Measurements from ENCODE around the gene GALM.
A peak's percentile ranks its signal among the peaks of the same experiment; 100 is the strongest.
"Not testable (repeated sequence)": the region's sequence is repeated elsewhere in the genome, so short reads cannot be mapped to it uniquely, and the experiment has no call there.

GALM gene

DNA sequence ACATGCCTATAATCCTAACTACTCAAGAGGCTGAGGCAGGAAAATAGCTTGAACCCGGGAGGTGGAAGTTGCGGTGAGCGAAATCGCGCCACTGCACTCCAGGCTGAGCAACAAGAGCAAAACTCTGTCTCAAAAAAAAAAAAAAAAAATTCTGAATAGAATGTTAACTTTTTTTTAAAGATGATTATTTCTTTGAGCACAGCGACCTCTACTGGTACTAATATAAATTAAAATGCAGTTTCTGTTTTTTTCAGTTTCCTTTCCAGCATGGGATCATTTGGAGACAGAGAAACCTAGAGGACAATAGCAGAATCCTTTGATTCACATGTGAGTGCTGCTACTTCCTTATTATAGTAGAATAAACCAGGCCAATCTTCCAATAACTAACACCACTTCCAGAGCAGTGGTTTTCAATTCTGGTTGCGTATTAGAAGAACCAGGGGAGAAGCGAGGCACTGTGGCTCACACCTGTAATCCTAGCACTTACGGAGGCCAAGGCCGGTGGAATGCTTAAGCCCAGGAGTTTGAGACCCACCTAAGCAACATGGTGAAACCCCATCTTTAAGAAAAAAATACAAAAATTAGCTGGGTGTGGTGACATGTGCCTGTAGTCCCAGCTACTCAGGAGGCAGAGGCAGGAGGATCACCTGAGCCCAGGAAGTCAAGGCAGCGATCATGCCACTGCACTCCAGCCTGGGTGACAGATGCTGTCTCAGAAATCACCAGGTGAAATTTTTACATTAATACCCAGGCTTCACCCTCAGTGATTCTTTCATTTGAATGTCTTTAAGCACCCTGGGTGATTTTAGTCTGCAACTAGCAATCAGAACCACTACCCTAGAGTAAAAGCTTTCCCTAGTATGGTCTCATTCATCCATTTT is 75.2 kb downstream of the GALM start:
- DNase-seq (ENCODE audit: low spot score), result peak; percentile 47

- no peak for DNase-seq (ENCODE audit: low spot score)
Measured at GRCh38 chr2:38742797-38743559, 77.1 kb downstream of the GALM start.

DNA sequence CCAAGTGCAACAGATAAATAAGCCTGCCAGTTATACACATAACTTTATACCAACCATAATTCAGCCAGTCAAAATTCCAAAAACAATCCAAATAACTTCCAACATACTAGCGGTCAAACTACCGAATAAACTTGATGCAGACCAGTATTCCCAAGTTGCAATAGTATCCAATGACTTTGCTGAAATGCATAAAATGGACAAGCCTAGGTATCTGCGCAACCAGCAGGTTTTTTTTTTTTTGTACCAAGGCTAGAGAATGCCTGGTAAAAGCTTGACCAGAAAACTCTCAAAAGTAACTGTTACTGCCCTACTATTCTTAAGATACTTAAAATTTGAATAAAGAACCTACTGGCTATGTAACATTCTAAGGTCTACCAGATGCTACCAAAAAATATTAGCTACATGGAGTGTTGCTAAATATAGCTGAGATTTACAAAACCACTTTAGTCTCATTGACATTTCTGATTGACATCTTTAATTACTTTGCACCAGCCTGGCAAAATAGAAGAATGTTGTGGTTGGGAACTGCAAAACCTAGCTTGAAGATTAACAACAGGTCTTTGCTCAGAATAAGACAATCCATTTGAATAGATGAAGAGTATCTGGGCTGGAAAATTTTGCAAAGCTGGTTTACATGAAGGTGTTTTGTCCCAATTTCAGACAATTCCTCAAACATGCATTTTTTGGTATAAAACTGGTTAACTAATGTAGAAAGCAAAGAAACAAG is 77.9 kb downstream of the GALM start:
- DNase-seq (ENCODE audit: low spot score), result no peak

- no peak for DNase-seq (ENCODE audit: low spot score)
Measured at GRCh38 chr2:38744399-38744780, 78.5 kb downstream of the GALM start.

- no peak for DNase-seq (ENCODE audit: low spot score)
Measured at GRCh38 chr2:38745267-38745666, 79.4 kb downstream of the GALM start.

DNA sequence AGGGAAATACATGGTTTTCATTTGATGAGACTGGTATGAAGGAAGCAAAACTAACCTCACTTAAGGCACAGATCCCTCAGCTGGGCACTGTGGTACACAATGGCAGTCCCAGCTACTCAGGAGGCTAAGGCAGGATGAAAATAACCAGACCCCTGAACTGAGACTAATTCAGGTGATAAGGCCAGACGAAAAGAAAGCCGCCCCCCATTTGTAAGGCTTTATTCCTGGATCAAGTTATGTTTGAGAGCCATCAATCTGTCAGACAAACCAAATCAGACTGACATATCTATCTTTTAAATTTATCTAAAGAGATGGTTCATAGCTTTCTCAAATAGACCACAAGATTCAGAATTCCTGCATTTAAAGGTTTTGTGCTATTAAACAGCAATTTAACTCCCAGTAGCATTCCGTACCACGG is 81.1 kb downstream of the GALM start:
- no peak for DNase-seq (ENCODE audit: low spot score)

GRCh38 chr2:38747819-38748218 is 81.9 kb downstream of the GALM start:
- DNase-seq (ENCODE audit: low spot score), result no peak

DNA sequence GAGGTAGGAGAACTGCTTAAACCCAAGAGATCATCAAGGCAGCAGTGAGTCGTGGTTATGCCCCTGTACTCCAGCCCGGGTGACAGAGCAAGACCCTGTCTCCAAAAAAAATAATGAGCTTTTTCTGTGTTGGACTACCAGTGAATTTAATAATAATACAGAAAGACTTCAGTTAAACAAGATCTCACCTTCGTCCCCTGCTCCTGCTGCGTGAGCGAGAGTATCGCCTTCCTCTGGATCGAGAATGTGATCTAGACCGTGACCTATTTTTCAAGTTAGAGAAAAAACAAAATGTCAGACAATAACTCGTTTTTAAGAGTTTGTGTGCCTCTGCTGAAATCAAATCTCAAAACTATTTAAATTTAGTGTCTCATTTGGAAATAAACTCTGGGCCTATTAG is 82.5 kb downstream of the GALM start:
- DNase-seq (ENCODE audit: low spot score), result no peak

- DNase-seq (ENCODE audit: low spot score), result no peak
Measured at GRCh38 chr2:38748943-38749804, 83.3 kb downstream of the GALM start.

- DNase-seq (ENCODE audit: low spot score), result peak; percentile 62
Measured at GRCh38 chr2:38750011-38750890, 84.3 kb downstream of the GALM start.

- peak; percentile 97 for DNase-seq (ENCODE audit: low spot score)
Measured at GRCh38 chr2:38750891-38751595, 85.1 kb downstream of the GALM start, which contains the start of gene SRSF7. Gene SRSF7 (minus strand): TSS chr2:38751361. CDS start chr2:38751256, 105 bp downstream.

DNA sequence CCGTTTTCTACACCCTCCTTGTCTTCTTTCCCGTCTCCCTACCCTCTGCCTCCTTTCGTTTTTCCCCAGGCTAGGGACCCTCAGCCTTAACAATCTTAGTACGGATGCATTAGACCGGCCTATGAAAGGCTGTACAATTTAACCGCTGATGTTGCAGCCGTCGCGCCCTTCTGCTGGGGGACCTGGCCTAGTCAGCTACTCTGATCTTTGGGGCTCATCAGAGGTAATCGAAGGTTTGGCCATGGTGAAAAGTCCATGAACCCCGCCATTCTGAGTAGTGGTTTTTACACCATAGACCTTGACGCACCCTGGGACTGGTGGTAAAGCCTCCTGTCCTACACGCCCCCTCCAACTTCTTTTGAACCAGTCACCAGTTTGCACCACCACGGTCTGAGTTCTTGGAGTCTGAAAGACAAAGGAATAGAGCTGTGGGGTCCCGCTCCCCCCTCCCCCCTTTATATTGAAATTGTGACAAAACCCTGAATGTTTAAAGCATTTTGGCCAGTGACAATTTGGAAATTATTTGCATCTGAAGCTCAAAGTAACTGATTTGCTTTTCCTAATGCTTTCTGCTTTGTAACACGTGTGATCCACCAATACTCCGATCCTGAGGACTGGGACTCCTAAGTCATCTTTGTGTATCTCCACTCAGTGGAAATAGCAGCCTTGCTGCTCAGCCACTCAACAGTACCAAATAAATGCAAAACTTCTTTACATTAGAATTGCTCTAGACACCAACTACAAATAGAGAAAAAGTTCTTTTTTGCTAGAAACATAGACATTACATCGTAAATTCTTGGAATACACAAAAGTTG is 85.9 kb downstream of the GALM start:
- peak; percentile 18 for DNase-seq (ENCODE audit: low spot score)

DNA sequence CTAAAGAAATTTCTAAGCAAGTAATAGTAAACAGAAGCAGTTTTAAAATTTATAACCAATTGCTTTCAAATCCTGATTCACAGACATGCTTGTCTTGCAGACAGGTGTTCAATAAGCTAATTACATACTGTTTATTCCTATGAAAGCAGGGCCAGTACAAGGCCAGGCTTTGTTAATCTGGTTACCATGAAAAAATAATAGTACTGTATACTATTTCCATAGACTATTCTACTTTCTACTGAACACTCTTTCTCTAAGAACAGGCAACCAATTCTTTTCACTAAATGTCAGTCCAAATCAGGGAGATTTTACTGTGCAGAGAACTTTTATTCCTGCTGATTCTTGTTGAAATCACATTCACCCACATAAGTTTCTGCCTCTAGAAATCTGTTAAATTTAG is 88.1 kb downstream of the GALM start:
- DNase-seq (ENCODE audit: low spot score), result no peak

GRCh38 chr2:38754506-38754905 is 88.6 kb downstream of the GALM start:
- no peak for DNase-seq (ENCODE audit: low spot score)

DNA sequence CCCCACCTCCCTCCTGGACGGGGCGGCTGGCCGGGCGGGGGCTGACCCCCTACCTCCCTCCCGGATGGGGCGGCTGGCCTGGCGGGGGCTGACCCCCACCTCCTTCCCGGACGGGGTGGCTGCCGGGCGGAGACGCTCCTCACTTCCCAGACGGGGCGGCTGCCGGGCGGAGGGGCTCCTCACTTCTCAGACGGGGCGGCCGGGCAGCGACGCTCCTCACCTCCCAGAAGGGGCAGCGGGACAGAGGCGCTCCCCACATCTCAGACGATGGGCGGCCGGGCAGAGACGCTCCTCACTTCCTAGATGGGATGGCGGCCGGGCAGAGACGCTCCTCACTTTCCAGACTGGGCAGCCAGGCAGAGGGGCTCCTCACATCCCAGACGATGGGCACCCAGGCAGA is 90.0 kb downstream of the GALM start:
- not testable (repeated sequence) for DNase-seq (ENCODE audit: low spot score)

GRCh38 chr2:38763228-38763627 is 97.3 kb downstream of the GALM start:
- no peak for DNase-seq (ENCODE audit: low spot score)

DNA sequence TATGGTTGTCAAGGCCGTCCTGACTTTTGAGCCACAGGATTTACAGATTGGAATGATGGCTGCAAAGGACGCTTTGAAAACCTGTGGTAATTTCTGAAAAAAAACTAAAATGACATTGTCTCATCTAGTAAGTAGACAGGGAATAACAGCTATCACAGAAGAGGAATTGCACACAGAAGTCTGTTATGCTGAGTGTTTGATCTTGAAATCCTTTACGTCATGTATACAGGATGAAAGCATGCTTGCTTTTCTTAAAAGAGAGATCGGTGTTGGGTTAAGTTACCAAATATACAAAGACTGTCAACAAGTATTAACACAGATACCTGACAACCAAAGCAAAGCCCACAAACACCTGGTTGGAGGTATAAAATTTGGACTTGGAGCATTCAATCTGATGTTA is 97.8 kb downstream of the GALM start:
- DNase-seq (ENCODE audit: low spot score), result no peak

DNA sequence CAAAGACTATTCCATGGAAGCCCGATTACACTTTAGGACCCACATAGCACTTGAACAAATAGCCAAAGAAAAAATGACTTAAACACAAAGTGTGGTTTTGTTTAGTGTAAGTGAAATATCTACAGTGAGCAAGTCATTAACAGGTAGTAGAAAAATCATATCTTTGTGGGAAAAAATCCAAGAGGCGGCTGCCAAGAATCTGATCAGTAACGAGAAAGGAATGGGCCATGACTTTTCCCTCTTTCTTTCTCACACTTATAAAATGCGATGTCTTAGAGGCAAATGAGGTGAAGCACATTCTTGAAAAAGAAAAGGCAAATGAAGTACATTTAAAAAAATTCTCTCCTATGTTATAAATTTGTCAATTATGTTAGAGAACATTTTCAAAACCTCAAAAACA is 99.2 kb downstream of the GALM start:
- DNase-seq (ENCODE audit: low spot score), result no peak

- no peak for DNase-seq (ENCODE audit: low spot score)
Measured at GRCh38 chr2:38765551-38765950, 99.6 kb downstream of the GALM start.
